Measurements from ENCODE around the gene TRABD2B. TPM values are rescaled to one million over a fixed set of nuclear protein-coding genes. Genes with fewer than 3 reads are reported as not detected.

The TRABD2B gene
- total and polyA plus RNA-seq, 2 of the 13 experiments (the other 11 are each of a cell fraction or from before 2014, with no cell fraction given): 0.04 TPM; not detected in 1

DNA sequence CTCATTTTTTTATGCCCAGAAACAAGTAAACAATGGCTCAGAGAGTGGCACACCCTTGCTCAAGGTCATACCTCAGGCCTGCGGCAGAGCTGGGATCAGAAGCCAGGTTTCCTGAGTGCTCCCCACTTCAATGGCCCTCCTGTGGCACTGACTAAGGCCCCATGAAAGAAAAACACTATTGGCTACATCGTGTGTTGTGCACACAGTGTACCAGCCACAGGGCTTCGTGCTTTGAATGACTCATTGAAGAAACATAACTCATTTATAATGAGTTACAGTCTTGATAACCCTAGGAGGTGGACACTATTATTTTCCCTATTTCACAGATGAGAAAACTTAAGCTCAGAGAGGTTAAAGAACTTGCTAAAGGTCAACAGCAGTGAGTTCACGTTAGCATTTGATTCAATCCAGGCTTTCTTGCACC lies 91.2 kb downstream of the TRABD2B start (continued):
- peak; percentile 31; the same call in 1 of the 2 replicates for TF ChIP-seq ISL2 (CRISPR knock-in tag; IDR thresholded peaks at IDR 0.05)
- TF ChIP-seq TIGD3 (CRISPR knock-in tag; IDR thresholded peaks at IDR 0.05; ENCODE audit: borderline replicate concordance): no peak
- peak; percentile 65; the same call in 1 of the 2 replicates for TF ChIP-seq ZNF768 (CRISPR knock-in tag; IDR thresholded peaks at IDR 0.05)
- no peak for TF ChIP-seq DMAP1 (CRISPR knock-in tag; IDR thresholded peaks at IDR 0.05)
- TF ChIP-seq LCORL (IDR thresholded peaks at IDR 0.05): no peak
- TF ChIP-seq LCORL (CRISPR knock-in tag; IDR thresholded peaks at IDR 0.05): no peak
- TF ChIP-seq, protein P1, sequence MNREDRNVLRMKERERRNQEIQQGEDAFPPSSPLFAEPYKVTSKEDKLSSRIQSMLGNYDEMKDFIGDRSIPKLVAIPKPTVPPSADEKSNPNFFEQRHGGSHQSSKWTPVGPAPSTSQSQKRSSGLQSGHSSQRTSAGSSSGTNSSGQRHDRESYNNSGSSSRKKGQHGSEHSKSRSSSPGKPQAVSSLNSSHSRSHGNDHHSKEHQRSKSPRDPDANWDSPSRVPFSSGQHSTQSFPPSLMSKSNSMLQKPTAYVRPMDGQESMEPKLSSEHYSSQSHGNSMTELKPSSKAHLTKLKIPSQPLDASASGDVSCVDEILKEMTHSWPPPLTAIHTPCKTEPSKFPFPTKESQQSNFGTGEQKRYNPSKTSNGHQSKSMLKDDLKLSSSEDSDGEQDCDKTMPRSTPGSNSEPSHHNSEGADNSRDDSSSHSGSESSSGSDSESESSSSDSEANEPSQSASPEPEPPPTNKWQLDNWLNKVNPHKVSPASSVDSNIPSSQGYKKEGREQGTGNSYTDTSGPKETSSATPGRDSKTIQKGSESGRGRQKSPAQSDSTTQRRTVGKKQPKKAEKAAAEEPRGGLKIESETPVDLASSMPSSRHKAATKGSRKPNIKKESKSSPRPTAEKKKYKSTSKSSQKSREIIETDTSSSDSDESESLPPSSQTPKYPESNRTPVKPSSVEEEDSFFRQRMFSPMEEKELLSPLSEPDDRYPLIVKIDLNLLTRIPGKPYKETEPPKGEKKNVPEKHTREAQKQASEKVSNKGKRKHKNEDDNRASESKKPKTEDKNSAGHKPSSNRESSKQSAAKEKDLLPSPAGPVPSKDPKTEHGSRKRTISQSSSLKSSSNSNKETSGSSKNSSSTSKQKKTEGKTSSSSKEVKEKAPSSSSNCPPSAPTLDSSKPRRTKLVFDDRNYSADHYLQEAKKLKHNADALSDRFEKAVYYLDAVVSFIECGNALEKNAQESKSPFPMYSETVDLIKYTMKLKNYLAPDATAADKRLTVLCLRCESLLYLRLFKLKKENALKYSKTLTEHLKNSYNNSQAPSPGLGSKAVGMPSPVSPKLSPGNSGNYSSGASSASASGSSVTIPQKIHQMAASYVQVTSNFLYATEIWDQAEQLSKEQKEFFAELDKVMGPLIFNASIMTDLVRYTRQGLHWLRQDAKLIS (CRISPR knock-in tag; IDR thresholded peaks at IDR 0.05): no peak
- no peak for TF ChIP-seq ZNF552 (CRISPR knock-in tag; IDR thresholded peaks at IDR 0.05; ENCODE audit: borderline replicate concordance)
- TF ChIP-seq RARG (CRISPR knock-in tag; IDR thresholded peaks at IDR 0.05; ENCODE audit: low read depth): no peak
- TF ChIP-seq NFKB2 (CRISPR knock-in tag; IDR thresholded peaks at IDR 0.05; ENCODE audit: borderline replicate concordance): no peak
- no peak for TF ChIP-seq ZMYM3 (CRISPR knock-in tag; IDR thresholded peaks at IDR 0.05)
- TF ChIP-seq GPBP1L1 (CRISPR knock-in tag; IDR thresholded peaks at IDR 0.05): no peak
- TF ChIP-seq ELF3 (CRISPR knock-in tag; IDR thresholded peaks at IDR 0.05): no peak
- TF ChIP-seq ZBTB20 (CRISPR knock-in tag; IDR thresholded peaks at IDR 0.05; ENCODE audit: borderline replicate concordance, low read depth): no peak
- no peak for TF ChIP-seq RORA (CRISPR knock-in tag; IDR thresholded peaks at IDR 0.05)
- no peak for TF ChIP-seq EZH2 (conservative IDR thresholded peaks at IDR 0.05; ENCODE audit: low read depth, low read length)
- no peak for TF ChIP-seq PBX3 (CRISPR knock-in tag; IDR thresholded peaks at IDR 0.05; ENCODE audit: borderline replicate concordance)
- TF ChIP-seq MXI1 (IDR thresholded peaks at IDR 0.05; ENCODE audit: borderline replicate concordance, low read depth, low read length): no peak
- no peak for TF ChIP-seq ZNF816 (CRISPR knock-in tag; IDR thresholded peaks at IDR 0.05; ENCODE audit: borderline replicate concordance)
- no peak for TF ChIP-seq ZNF572 (CRISPR knock-in tag; IDR thresholded peaks at IDR 0.05)
- TF ChIP-seq KDM1A (CRISPR knock-in tag; IDR thresholded peaks at IDR 0.05): peak; percentile 20; the same call in 1 of the 2 replicates
- TF ChIP-seq ZKSCAN5 (CRISPR knock-in tag; IDR thresholded peaks at IDR 0.05): no peak
- peak; percentile 29; the same call in 1 of the 2 replicates for TF ChIP-seq SOX5 (CRISPR knock-in tag; IDR thresholded peaks at IDR 0.05; ENCODE audit: borderline replicate concordance)
